A673 (cell line): ENCODE data around the gene GSTK1.

ENCODE experiments used
- CTCF ChIP-seq: fragments of 300-800, 200-600 bp; sonication (generic); conservative IDR thresholded peaks from 2 replicates; pipeline ENCODE4 v1.5.1; 2017; ENCODE audit warnings: low read depth, mild to moderate bottlenecking, antibody characterized with exemption, low read length, moderate library complexity, mixed read lengths
- EZH2 ChIP-seq: fragments of 200-600 bp; sonication (generic); IDR thresholded peaks from 2 replicates; pipeline ENCODE4 v1.6.1; 2017; ENCODE audit warnings: borderline replicate concordance, low read depth, mild to moderate bottlenecking, mixed read lengths, antibody characterized with exemption, low read length; ENCODE audit not compliant: poor library complexity, severe bottlenecking

- TF ChIP-seq CTCF (no peak), EZH2 (no peak)
Observed at GRCh38 chr7:143295870-143296269, 32.6 kb downstream of the GSTK1 start.
